Heart right ventricle (tissue), 16 donors: Measurements from ENCODE around the gene RGS4. TPM values are rescaled to one million over a fixed set of nuclear protein-coding genes. Genes with fewer than 3 reads are reported as not detected.

Experiments used
- ATAC-seq, 8 donors: fragments of 200-7000 bp; cut with Tn5 transposase; one replicate each; pipeline ENCODE4 v1.9.1; 2020; ENCODE audit warnings: mild to moderate bottlenecking in 8 of 8, moderate library complexity in 8 of 8, moderate number of reproducible peaks in 1 of 8
- DNase-seq, 2 donors: peaks; one replicate each; pipeline ENCODE4 v3.0.0-alpha.2; 2020
- H3K27ac ChIP-seq, 10 donors: fragments of 200-600 bp; sonication (generic) in 2 of 10; one replicate each; pipeline versions ENCODE4 v1.5.0 to v1.8.0; 2020 to 2022; ENCODE audit warnings: mild to moderate bottlenecking in 3 of 10
- H3K27me3 ChIP-seq, 7 donors: fragments of 200-600 bp; one replicate each; pipeline ENCODE4 v1.8.0; 2021 to 2022; ENCODE audit warnings: mild to moderate bottlenecking in 2 of 7
- H3K36me3 ChIP-seq, 9 donors: fragments of 200-600 bp; sonication (generic) in 1 of 9; one replicate each; pipeline versions ENCODE4 v1.5.0 to v1.8.0; 2020 to 2022; ENCODE audit warnings: mild to moderate bottlenecking in 2 of 9
- H3K4me1 ChIP-seq, 9 donors: fragments of 200-600 bp; sonication (generic) in 1 of 9; one replicate each; pipeline versions ENCODE4 v1.5.0 to v1.8.0; 2020 to 2022; ENCODE audit warnings: mild to moderate bottlenecking in 4 of 9
- H3K4me3 ChIP-seq, 10 donors: fragments of 200-600 bp; sonication (generic) in 2 of 10; one replicate each; pipeline versions ENCODE4 v1.5.0 to v1.8.0; 2020 to 2022; ENCODE audit warnings: mild to moderate bottlenecking in 7 of 10, moderate library complexity in 2 of 10
- H3K9me3 ChIP-seq, 11 donors: fragments of 200-600 bp in 10 of 11; sonication (generic) in 2 of 11; one replicate each; pipeline versions ENCODE4 v1.5.0 to v1.8.0; 2013 to 2022; ENCODE audit warnings: mild to moderate bottlenecking in 2 of 11, control low read depth in 1 of 11, moderate library complexity in 1 of 11
- WGBS, 2 donors: extraction: QIAGEN DNeasy Blood & Tissue Kit; methylation state at CpG; one replicate each; pipeline ENCODE4 v1.1.7; 2013; ENCODE audit warnings: inconsistent platforms in 1 of 2; 5-methylcytosine and 5-hydroxymethylcytosine counted together
- intact Hi-C, 10 donors: fragments of 100-400 bp; cut with DNase I; formaldehyde crosslinking; loops; one replicate each; pipeline versions ENCODE4 v1.11.1 to v1.14.2; 2022
- polyA plus RNA-seq, 2 donors: library from polyadenylated mRNA; stranded (reverse); fragments of 200-250 nt; gene quantifications; one replicate each; pipeline ENCODE4 v1.2.3, GENCODE V29; 2013
- total RNA-seq, 10 donors: library from RNA; stranded (reverse); fragmentation: NEBNext Ultra II Directional in 3 of 10; extraction: Animal tissue kit (Norgen Biotek cat#: 25700) in 3 of 10; gene quantifications; one replicate each; pipeline versions ENCODE4 v1.2.1 to v1.2.4, GENCODE V29; 2021 to 2023
- TF ChIP-seq, protein P1 (sequence below), 9 donors: fragments of 200-600 bp; sonication (generic) in 2 of 9; IDR thresholded peaks; one replicate each; pipeline versions ENCODE4 v1.5.0 to v1.8.0; 2021 to 2022; ENCODE audit warnings: antibody characterized with exemption in 9 of 9, mild to moderate bottlenecking in 5 of 9, moderate library complexity in 1 of 9
- donor health status: Arrhythmogenic right ventricular cardiomyopathy.
- donor health status: ischemic (EF 13 %, LVEDD 7.1; RV severe dilation, severe dysfunction).
- donor health status: healthy with polysubstance abuse.
- donor health status: DM: no; HTN: yes; CAD: no.
- donor health status: DM: no; HTN: no; CAD: no.
- donor health status: ischemic (EF 25% LVEDD 6.9; RV normal size, moderate dysfunction).
- donor health status: ischemic (EF 25% LVEDD 5.7; RV mildly dilated, moderate dysfunction).
- donor health status: healthy.
- donor health status: DM: yes; HTN: yes; CAD: no.
- donor health status: Ischemic cardiomyopathy.
- donor health status: ischemic (EF 35%, LVEDD 5.7; RV mildly dilated, moderate dysfunction).
- donor health status: nonischemic (EF 11% LVEDD 7.7; RV severe dilation, severe dysfunction).
- donor health status: DM: yes; HTN: yes; CAD: no.
- donor health status: PGD.
- donor health status: ischemic (EF 29% LVEDD 5.4; RV normal size, mild dysfunction).
- donor health status: nonischemic (EF 23%, LVEDD 6.1; RV moderate dilation, normal function).

Gene RGS4
- total and polyA plus RNA-seq, 12 donors, result 0.72 to 7.6 (median 1.5) TPM

DNA sequence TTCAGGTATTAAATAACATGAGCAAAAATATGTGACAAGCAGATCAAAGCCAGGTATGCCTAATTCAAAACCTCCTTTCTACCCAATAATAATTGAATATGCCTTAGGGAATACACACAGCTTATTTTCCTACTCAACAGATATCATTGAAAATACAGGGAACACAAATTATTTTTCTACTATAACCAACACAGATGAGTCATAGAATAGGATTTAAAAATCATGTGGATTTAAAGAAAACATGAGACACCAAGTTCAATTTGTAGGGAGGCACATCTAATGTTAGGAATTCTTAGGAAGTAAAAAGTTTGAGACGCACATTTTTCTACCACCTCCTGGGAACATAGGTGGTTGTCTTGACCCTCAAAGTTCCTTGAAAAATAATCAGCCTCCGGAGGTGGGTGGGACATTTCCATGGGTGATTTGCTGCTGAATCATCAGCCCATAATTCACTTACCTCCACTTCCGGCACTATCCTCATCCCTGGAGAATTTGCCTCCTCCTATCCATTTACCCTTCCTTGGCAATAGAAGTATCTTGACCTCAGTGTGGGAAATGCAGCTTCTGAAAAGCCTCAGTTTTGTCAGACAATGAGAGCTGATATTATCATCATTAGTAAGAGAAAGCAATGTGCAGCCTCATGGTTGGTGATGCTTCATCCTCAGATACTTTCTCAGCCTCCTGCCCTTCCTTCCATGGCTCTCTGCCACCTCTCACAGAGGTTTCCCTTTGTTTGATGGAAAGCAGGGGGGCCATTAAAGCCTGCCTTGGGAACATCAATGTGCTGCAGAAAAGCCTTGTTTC, 33.5 kb upstream of the RGS4 start:
- TF ChIP-seq, protein P1, sequence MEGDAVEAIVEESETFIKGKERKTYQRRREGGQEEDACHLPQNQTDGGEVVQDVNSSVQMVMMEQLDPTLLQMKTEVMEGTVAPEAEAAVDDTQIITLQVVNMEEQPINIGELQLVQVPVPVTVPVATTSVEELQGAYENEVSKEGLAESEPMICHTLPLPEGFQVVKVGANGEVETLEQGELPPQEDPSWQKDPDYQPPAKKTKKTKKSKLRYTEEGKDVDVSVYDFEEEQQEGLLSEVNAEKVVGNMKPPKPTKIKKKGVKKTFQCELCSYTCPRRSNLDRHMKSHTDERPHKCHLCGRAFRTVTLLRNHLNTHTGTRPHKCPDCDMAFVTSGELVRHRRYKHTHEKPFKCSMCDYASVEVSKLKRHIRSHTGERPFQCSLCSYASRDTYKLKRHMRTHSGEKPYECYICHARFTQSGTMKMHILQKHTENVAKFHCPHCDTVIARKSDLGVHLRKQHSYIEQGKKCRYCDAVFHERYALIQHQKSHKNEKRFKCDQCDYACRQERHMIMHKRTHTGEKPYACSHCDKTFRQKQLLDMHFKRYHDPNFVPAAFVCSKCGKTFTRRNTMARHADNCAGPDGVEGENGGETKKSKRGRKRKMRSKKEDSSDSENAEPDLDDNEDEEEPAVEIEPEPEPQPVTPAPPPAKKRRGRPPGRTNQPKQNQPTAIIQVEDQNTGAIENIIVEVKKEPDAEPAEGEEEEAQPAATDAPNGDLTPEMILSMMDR (IDR thresholded peaks at IDR 0.05), result no peak
- no peak for ATAC-seq
- Histone ChIP-seq H3K27me3 (no peaks in the 10 kb centered on the region), H3K4me1 (no peaks in the 10 kb centered on the region), H3K4me3 (no peak overlapping the region), H3K9me3 (no peaks in the 10 kb centered on the region), H3K27ac (no peak overlapping the region), H3K36me3 (no peaks in the 10 kb centered on the region)
- DNase-seq, result no peak
- 54 to 62% methylated on average over 3 of the region's 3 CpGs for WGBS, 2 donors
- intact Hi-C loops, result no loop called here

DNA sequence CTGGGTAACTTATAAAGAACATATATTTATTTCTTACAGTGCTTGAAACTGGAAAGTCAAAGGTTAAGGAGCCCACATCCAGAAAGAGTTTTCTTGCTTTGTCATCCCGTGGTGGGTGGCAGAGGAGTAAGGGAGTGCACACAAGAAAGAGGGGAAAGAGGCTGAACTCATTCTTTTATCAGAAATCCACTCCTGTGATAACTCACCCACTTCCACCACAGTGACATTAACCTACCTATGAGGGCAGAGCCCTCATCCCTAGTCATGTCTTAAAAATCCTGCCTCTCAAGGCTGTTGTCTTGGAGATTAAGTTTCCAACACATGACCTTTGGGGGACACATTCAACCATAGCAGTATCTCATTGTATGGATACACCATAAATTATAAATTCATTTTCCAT, 32.5 kb upstream of the RGS4 start:
- Histone ChIP-seq H3K27me3 (no peaks in the 10 kb centered on the region), H3K4me1 (no peaks in the 10 kb centered on the region), H3K4me3 (no peak overlapping the region), H3K27ac (no peak overlapping the region), H3K9me3 (no peaks in the 10 kb centered on the region), H3K36me3 (no peaks in the 10 kb centered on the region)
- TF ChIP-seq, protein P1 (IDR thresholded peaks at IDR 0.05), result no peak
- DNase-seq (no peak), ATAC-seq (no peak)
- intact Hi-C loops, result no loop called here
- WGBS, 2 donors, result 46 to 53% methylated on average over 1 of the region's 1 CpG

DNA sequence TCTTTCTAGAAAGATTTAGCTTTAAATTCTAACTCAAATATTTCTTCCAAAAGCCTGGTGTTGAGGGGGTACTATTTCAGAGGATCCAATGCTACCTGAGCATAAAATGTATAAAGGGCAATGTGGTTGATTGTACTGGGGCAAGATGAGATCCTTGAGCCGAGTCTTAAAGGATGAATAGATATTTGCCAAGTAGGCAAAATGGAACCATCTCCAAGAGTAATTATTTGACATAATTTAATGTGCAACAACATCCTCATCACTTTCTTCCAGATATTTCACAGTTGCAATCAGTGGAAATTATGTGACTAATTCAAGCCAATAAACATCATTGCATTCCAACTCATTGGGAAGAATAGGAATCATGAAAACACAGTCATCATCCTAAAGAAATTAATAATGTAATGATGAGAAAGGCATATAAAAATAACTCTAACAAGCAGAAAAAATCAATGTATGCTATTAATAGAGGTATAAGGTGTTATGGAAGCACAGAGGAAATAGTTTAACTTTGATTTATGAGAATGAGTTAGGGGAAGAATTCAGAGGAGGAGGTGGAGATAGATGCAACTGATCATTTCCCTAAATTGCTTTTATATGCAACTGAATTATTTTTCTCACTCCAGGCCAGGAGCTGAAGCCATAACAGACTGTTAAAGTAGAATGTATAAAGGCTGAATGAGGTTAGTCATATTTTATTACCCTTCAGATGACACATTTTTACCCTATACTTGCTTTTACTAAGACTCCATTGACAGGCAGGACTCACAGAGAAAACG, 30.0 kb upstream of the RGS4 start:
- intact Hi-C loops, result no loop called here
- TF ChIP-seq, protein P1 (IDR thresholded peaks at IDR 0.05), result no peak
- no peaks in the 10 kb centered on the region for H3K36me3 ChIP-seq
- no peaks in the 10 kb centered on the region for H3K9me3 ChIP-seq
- ATAC-seq (no peak), DNase-seq (no peak)
- no peak overlapping the region for H3K27ac ChIP-seq
- H3K4me1 ChIP-seq, result no peaks in the 10 kb centered on the region
- WGBS, 2 donors, result 88 to 93% methylated on average over 2 of the region's 2 CpGs
- H3K4me3 ChIP-seq, result no peak overlapping the region
- H3K27me3 ChIP-seq, result no peaks in the 10 kb centered on the region

DNA sequence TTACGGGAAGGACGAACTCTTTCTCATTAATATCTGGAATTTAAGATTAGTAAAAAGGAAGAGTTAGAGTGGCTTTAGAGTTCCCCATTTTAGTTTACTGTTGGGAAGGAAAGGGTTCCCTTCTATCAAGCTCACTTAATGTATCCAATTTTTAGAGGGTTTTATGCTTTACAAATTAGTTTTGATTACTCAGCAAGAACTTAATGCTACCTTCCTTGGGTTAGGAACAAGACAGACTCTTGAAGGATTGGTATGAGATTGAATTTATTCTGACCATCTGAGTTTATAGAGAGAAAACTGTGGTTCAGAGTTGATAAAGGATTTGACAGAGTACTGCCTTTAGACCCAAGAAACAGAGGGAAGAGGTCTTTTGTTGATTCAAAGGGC, 29.5 kb upstream of the RGS4 start:
- Histone ChIP-seq H3K27ac (no peak overlapping the region), H3K4me1 (no peaks in the 10 kb centered on the region), H3K27me3 (no peaks in the 10 kb centered on the region), H3K9me3 (no peaks in the 10 kb centered on the region), H3K36me3 (no peaks in the 10 kb centered on the region), H3K4me3 (no peak overlapping the region)
- 96% methylated on average over 2 of the region's 2 CpGs for WGBS, 2 donors
- TF ChIP-seq, protein P1 (IDR thresholded peaks at IDR 0.05), result no peak
- intact Hi-C loops, result no loop called here
- no peak for DNase-seq
- no peak for ATAC-seq
